Caco-2 (cell line): Measurements from ENCODE around the gene RNF207. TPM values are rescaled to one million over a fixed set of nuclear protein-coding genes. Genes with fewer than 3 reads are reported as not detected.
A peak's percentile ranks its signal among the peaks of the same experiment; 100 is the strongest.

ENCODE experiments used
- BruUV-seq: library from RNA; stranded (reverse); fragments of 400-500 nt; replicated peaks from 2 replicates; lab custom pipeline; 2021; lab: Mats Ljungman, UMichigan
- CTCF ChIA-PET: fragments of 300-600 bp; sonication (Branson Sonifier 250); formaldehyde crosslinking; loops from one replicate; lab custom pipeline; 2022; ENCODE audit warnings: antibody characterized with exemption; lab: Charles Lee
- POLR2A ChIA-PET: fragments of 300-600 bp; sonication (Branson Sonifier 250); formaldehyde crosslinking; loops from one replicate; lab custom pipeline; 2022; ENCODE audit warnings: antibody characterized with exemption; lab: Charles Lee
- DNase-seq, 2 experiments: peaks; one replicate each; pipeline versions ENCODE4 v3.0.0 to v3.0.0-alpha.2; 2020 to 2022
- H3K27me3 ChIP-seq: replicated peaks from 2 replicates; pipeline ENCODE4 v1.6.0; 2011; ENCODE audit warnings: low read length; ENCODE audit not compliant: control insufficient read depth, insufficient read depth
- H3K36me3 ChIP-seq: 2 replicates; pipeline ENCODE4 v1.5.1; 2011; ENCODE audit warnings: low read length; ENCODE audit not compliant: control insufficient read depth, insufficient read depth
- H3K4me1 ChIP-seq: fragments of 250-450 bp; sonication (Bioruptor Pico); 2 replicates; pipeline ENCODE4 v1.5.1; 2020; ENCODE audit warnings: mild to moderate bottlenecking
- H3K4me3 ChIP-seq: 2 replicates; pipeline ENCODE4 v1.5.1; 2011; ENCODE audit warnings: low read depth, mild to moderate bottlenecking, control low read depth, low read length
- H3K9me3 ChIP-seq: fragments of 250-450 bp; sonication (Bioruptor Pico); 2 replicates; pipeline ENCODE4 v1.5.1; 2020; ENCODE audit warnings: mild to moderate bottlenecking, moderate library complexity
- H3K27ac Mint-ChIP-seq: one replicate; pipeline ENCODE4 v1.8.0; 2022; ENCODE audit warnings: mixed read lengths; ENCODE audit not compliant: unreplicated experiment
- H3K27me3 Mint-ChIP-seq: one replicate; pipeline ENCODE4 v1.8.0; 2022; ENCODE audit warnings: mixed read lengths; ENCODE audit not compliant: insufficient read depth, unreplicated experiment
- H3K36me3 Mint-ChIP-seq: one replicate; pipeline ENCODE4 v1.8.0; 2022; ENCODE audit warnings: mild to moderate bottlenecking, mixed read lengths; ENCODE audit not compliant: insufficient read depth, unreplicated experiment
- H3K4me1 Mint-ChIP-seq: one replicate; pipeline ENCODE4 v1.8.0; 2022; ENCODE audit warnings: low read depth, mixed read lengths; ENCODE audit not compliant: unreplicated experiment
- H3K4me3 Mint-ChIP-seq: one replicate; pipeline ENCODE4 v1.8.0; 2022; ENCODE audit warnings: mild to moderate bottlenecking, moderate library complexity, mixed read lengths; ENCODE audit not compliant: unreplicated experiment
- H3K9me3 Mint-ChIP-seq: one replicate; pipeline ENCODE4 v1.8.0; 2022; ENCODE audit warnings: mixed read lengths; ENCODE audit not compliant: unreplicated experiment
- CTCF ChIP-seq, 2 experiments: fragments of 200-600 bp in 1 of 2; IDR thresholded peaks; 1 replicate in 1 of 2; 2 replicates in 1 of 2; pipeline versions ENCODE4 v1.5.1 to v1.8.0; 2011 to 2022; ENCODE audit warnings: antibody characterized with exemption in 1 of 2, control low read depth in 1 of 2, inconsistent platforms in 1 of 2, low read depth in 1 of 2, low read length in 1 of 2, mild to moderate bottlenecking in 1 of 2, moderate library complexity in 1 of 2; ENCODE audit not compliant: insufficient read depth in 1 of 2, severe bottlenecking in 1 of 2, unreplicated experiment in 1 of 2
- intact Hi-C: fragments of 100-400 bp; cut with micrococcal nuclease; formaldehyde crosslinking; loops from one replicate; pipeline ENCODE4 v1.10.0; 2022; ENCODE audit not compliant: unreplicated experiment
- total RNA-seq: library from RNA; stranded (reverse); gene quantifications from 2 replicates; pipeline ENCODE4 v1.2.3, GENCODE V29; 2022

Gene RNF207
- total RNA-seq, 1 experiment from 2014 or later: 27.4 TPM

- H3K9me3 Mint-ChIP-seq: no peaks in the 10 kb centered on the region
- H3K36me3 Mint-ChIP-seq: peaks cover 63% of the 10 kb centered on the region
- peak overlapping the region; percentile 83 for H3K4me3 Mint-ChIP-seq
- Histone ChIP-seq H3K4me1 (peaks cover 14% of the 10 kb centered on the region), H3K4me3 (peak overlapping the region; percentile 87), H3K9me3 (no peaks in the 10 kb centered on the region), H3K36me3 (no peaks in the 10 kb centered on the region; the same call in 1 of the 2 replicates), H3K27me3 (no peaks in the 10 kb centered on the region)
- no peak for TF ChIP-seq CTCF (IDR thresholded peaks at IDR 0.05; ENCODE audit: insufficient read depth in 1 of 2, low read depth in 1 of 2, low read length in 1 of 2, severe bottlenecking in 1 of 2, unreplicated experiment in 1 of 2)
- intact Hi-C loops: loop anchor here (5.0 kb wide), 1 partner anchor 39 kb away; the partner anchor contains the start of gene ICMT
- no peak for DNase-seq
- ChIA-PET CTCF (interaction anchor here (0.7 kb wide), 1 partner anchor 35 kb away, joined by 3 read pairs; no protein-coding TSS in a partner anchor), POLR2A (no interaction called here)
- peaks cover 18% of the 10 kb centered on the region for H3K4me1 Mint-ChIP-seq
- BruUV-seq: no TSS peak
- peak overlapping the region; percentile 95 for H3K27ac Mint-ChIP-seq
- H3K27me3 Mint-ChIP-seq: no peaks in the 10 kb centered on the region
These were observed 8.0 kb upstream of the RNF207 start for GRCh38 chr1:6197746-6198427.

- Mint-ChIP-seq H3K9me3 (no peaks in the 10 kb centered on the region), H3K4me1 (peaks cover 18% of the 10 kb centered on the region), H3K36me3 (peaks cover 54% of the 10 kb centered on the region), H3K27me3 (no peaks in the 10 kb centered on the region), H3K4me3 (peak overlapping the region; percentile 83), H3K27ac (peak overlapping the region; percentile 95)
- no peaks in the 10 kb centered on the region for H3K27me3 ChIP-seq
- peaks cover 14% of the 10 kb centered on the region for H3K4me1 ChIP-seq
- peak overlapping the region; percentile 87 for H3K4me3 ChIP-seq
- TF ChIP-seq CTCF (IDR thresholded peaks at IDR 0.05; ENCODE audit: insufficient read depth in 1 of 2, low read depth in 1 of 2, low read length in 1 of 2, severe bottlenecking in 1 of 2, unreplicated experiment in 1 of 2): no peak
- peak in 1 of 2 experiments; percentile 35 for DNase-seq
- TSS peak; percentile 55 for BruUV-seq
- POLR2A ChIA-PET: no interaction called here
- no peaks in the 10 kb centered on the region for H3K9me3 ChIP-seq
- intact Hi-C loops: loop anchor here (5.0 kb wide), 1 partner anchor 39 kb away; the partner anchor contains the start of gene ICMT
- CTCF ChIA-PET: interaction anchor here (0.5 to 0.7 kb wide), 2 partner anchors 10 to 34 kb away, joined by 3 read pairs; no protein-coding TSS in a partner anchor
- H3K36me3 ChIP-seq: no peaks in the 10 kb centered on the region; the same call in 1 of the 2 replicates
These were observed 7.1 kb upstream of the RNF207 start for GRCh38 chr1:6198646-6199297.
